HG03103 (cell line): ENCODE data around the gene L3MBTL3.
"Not testable (repeated sequence)": the region's sequence is repeated elsewhere in the genome, so short reads cannot be mapped to it uniquely, and the experiment has no call there.

ENCODE experiments used
- ATAC-seq: cut with Tn5 transposase; IDR thresholded peaks from one replicate; pipeline ENCODE4 v1.9.1; 2021; ENCODE audit warnings: low read depth; ENCODE audit not compliant: unreplicated experiment

The L3MBTL3 gene

GRCh38 chr6:130070792-130071191 is 52.4 kb downstream of the L3MBTL3 start:
- no peak for ATAC-seq

GRCh38 chr6:130075879-130076460 is 57.6 kb downstream of the L3MBTL3 start:
- ATAC-seq, result no peak

GRCh38 chr6:130076512-130076911 is 58.1 kb downstream of the L3MBTL3 start:
- no peak for ATAC-seq

- ATAC-seq, result no peak
These were observed 72.4 kb downstream of the L3MBTL3 start for GRCh38 chr6:130090796-130091195.

GRCh38 chr6:130093546-130093945 is 75.2 kb downstream of the L3MBTL3 start:
- ATAC-seq, result no peak

- no peak for ATAC-seq
These were observed 79.9 kb downstream of the L3MBTL3 start for GRCh38 chr6:130098317-130098716.

- no peak for ATAC-seq
These were observed 80.7 kb downstream of the L3MBTL3 start for GRCh38 chr6:130099119-130099518.

GRCh38 chr6:130105996-130106704 is 87.8 kb downstream of the L3MBTL3 start:
- ATAC-seq, result peak; percentile 83

- ATAC-seq, result no peak
These were observed 89.3 kb downstream of the L3MBTL3 start for GRCh38 chr6:130107710-130108109.

- ATAC-seq, result no peak
These were observed 92.7 kb downstream of the L3MBTL3 start for GRCh38 chr6:130111031-130111430.

- ATAC-seq, result no peak
These were observed 94.9 kb downstream of the L3MBTL3 start for GRCh38 chr6:130113201-130113710.

- peak; percentile 91 for ATAC-seq
These were observed 96.7 kb downstream of the L3MBTL3 start for GRCh38 chr6:130115036-130115435.

- no peak for ATAC-seq
These were observed 97.9 kb downstream of the L3MBTL3 start for GRCh38 chr6:130116273-130116672.

- ATAC-seq, result not testable (repeated sequence)
These were observed 98.9 kb downstream of the L3MBTL3 start for GRCh38 chr6:130117187-130117701.

GRCh38 chr6:130118236-130118635 is 99.9 kb downstream of the L3MBTL3 start:
- ATAC-seq, result peak; percentile 33

GRCh38 chr6:130119211-130119610 is 100.8 kb downstream of the L3MBTL3 start:
- no peak for ATAC-seq

- no peak for ATAC-seq
These were observed 102.3 kb downstream of the L3MBTL3 start for GRCh38 chr6:130120731-130121130.

GRCh38 chr6:130122243-130122642 is 103.9 kb downstream of the L3MBTL3 start:
- no peak for ATAC-seq

GRCh38 chr6:130127195-130127594 is 108.8 kb downstream of the L3MBTL3 start:
- no peak for ATAC-seq

GRCh38 chr6:130128326-130128725 is 109.9 kb downstream of the L3MBTL3 start:
- no peak for ATAC-seq

GRCh38 chr6:130129762-130130246 is 111.4 kb downstream of the L3MBTL3 start:
- ATAC-seq, result no peak

GRCh38 chr6:130132286-130132701 is 113.9 kb downstream of the L3MBTL3 start:
- peak; percentile 79 for ATAC-seq
